Peyer's patch (tissue), 4 donors: ENCODE data around the gene LRSAM1.

Source experiments
- CTCF ChIP-seq, 6 experiments: fragments of 450-650 bp in 4 of 6; fragments of 200-600 bp in 2 of 6; sonication (generic) in 1 of 6; IDR thresholded peaks; one replicate each; pipeline ENCODE4 v1.5.1; 2017 to 2019; ENCODE audit warnings: antibody characterized with exemption in 6 of 6, mild to moderate bottlenecking in 3 of 6, moderate library complexity in 1 of 6
- POLR2A ChIP-seq, 2 donors: fragments of 450-650 bp; IDR thresholded peaks; one replicate each; pipeline ENCODE4 v1.5.1; 2017; ENCODE audit warnings: antibody characterized with exemption in 2 of 2, mild to moderate bottlenecking in 2 of 2, moderate library complexity in 2 of 2

GRCh38 chr9:127516835-127517607 lies 65.7 kb downstream of the LRSAM1 start:
- TF ChIP-seq CTCF (IDR thresholded peaks at IDR 0.05), result no peak
- TF ChIP-seq POLR2A (IDR thresholded peaks at IDR 0.05), result no peak
